Endometrium (tissue), 2 donors: ENCODE results near the gene ABHD16A.
A peak's percentile ranks its signal among the peaks of the same experiment; 100 is the strongest.

Experiments
- FAIRE-seq: peaks from 2 replicates; lab custom pipeline; 2012; peaks lifted over from hg19 to GRCh38; lab: Jason Lieb, UNC
- donor health status: control.
- donor health status: control.

ABHD16A gene

GRCh38 chr6:31689249-31690110 is 13.6 kb downstream of the ABHD16A start:
- FAIRE-seq, result no peak

- no peak for FAIRE-seq
These were observed 15.0 kb downstream of the ABHD16A start for GRCh38 chr6:31687860-31688693.

- no peak for FAIRE-seq
These were observed 15.8 kb downstream of the ABHD16A start for GRCh38 chr6:31687321-31687720.

GRCh38 chr6:31686483-31686882 is 16.6 kb downstream of the ABHD16A start:
- FAIRE-seq, result no peak

GRCh38 chr6:31683591-31683990 is 19.5 kb downstream of the ABHD16A start:
- FAIRE-seq, result no peak

- FAIRE-seq, result no peak
These were observed 21.9 kb downstream of the ABHD16A start for GRCh38 chr6:31681135-31681671.

DNA sequence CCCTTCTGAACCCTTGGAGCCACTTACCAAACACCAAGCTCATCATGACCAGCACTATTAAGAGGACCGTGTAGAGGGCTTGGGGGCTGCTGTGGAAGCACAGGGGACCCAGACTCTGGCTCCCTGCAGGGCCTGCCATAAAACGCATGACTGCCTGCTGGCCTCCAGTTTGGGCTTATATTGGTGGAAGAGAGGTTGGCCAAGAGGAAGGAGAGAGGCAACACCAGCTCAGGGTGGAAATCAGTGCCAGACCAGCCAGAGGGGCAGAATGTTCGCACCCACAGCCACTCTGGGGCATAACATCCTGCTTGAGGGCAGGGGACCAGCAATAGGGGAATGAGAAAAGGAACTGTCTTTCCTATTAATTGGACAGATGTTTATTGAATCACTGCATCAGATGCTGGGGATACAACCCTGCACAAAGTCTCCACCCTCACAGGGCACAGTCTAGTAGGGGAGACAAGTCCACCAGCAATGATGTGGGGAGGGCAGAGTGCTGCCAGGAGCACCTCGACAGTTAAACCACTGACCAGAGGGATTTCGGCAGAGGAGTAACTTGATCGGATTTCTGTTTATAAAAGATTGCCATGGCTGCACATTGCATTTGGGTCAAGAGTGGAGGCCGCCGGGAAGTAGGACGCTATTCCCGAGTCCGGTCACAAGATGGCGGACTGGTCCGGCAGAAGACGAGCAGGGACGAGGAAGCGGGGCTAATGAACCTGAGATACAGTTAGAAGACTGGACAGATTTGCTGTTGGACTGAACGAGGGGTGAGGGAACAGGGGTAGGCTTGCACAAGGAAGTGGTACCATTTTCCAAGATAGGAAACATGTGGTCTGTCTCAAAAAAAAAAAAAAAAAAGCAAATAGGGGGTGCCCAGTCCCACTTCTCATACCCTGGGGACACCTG is 22.6 kb downstream of the ABHD16A start, which contains the start of gene LY6G5C:
Gene LY6G5C (minus strand): TSS at position 842 of the 909 bp plus-strand sequence. CDS start 694 bp downstream, at position 148.
- peak; percentile 35 for FAIRE-seq

GRCh38 chr6:31677955-31678354 is 25.2 kb downstream of the ABHD16A start:
- no peak for FAIRE-seq

GRCh38 chr6:31676904-31677303 is 26.2 kb downstream of the ABHD16A start:
- no peak for FAIRE-seq

DNA sequence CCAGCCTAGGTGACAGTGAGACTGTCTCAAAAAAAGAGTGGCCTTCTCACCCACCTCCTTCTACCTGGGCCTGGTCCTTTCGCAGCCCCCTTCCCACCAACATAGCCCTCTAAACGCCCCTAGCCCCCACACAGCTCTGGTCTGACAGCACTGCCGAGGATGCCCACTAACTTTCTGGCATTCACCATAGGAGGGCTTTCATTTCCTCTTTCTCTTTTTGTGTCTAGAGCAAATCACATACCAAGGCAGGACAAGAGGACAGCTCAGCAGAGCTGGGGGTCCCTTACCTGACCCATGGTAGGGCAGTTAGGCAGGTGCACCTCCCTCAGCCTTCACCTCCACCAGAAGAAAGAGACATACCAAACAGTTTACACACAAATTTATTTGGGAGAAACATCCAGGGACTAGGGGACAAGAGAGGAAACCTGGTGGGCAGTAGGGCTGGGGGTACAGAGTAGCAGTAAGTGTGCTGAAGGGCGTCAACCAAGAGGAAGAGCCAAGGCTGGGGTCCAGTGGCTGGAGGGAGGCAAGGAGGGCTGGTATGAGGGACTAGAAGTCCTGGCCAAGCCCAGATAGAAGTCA is 26.7 kb downstream of the ABHD16A start:
- FAIRE-seq, result no peak

DNA sequence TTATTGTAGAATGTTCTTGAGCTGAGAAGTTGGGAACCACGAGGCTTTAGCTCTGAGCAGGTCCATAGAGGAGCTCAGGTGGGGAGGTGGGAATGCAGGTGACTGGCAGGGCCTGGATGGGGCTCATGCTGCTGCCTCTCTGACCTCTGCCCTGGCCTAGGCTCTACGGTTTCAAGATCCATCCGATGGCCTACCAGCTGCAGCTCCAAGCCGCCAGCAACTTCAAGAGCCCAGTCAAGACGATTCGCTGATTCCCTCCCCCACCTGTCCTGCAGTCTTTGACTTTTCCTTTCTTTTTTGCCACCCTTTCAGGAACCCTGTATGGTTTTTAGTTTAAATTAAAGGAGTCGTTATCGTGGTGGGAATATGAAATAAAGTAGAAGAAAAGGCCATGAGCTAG is 33.4 kb downstream of the ABHD16A start, which contains the start of gene LY6G5B:
Gene LY6G5B (plus strand): TSS at position 301 of the 400 bp plus-strand sequence. CDS start 975 bp downstream, outside the sequence.
- FAIRE-seq, result no peak

DNA sequence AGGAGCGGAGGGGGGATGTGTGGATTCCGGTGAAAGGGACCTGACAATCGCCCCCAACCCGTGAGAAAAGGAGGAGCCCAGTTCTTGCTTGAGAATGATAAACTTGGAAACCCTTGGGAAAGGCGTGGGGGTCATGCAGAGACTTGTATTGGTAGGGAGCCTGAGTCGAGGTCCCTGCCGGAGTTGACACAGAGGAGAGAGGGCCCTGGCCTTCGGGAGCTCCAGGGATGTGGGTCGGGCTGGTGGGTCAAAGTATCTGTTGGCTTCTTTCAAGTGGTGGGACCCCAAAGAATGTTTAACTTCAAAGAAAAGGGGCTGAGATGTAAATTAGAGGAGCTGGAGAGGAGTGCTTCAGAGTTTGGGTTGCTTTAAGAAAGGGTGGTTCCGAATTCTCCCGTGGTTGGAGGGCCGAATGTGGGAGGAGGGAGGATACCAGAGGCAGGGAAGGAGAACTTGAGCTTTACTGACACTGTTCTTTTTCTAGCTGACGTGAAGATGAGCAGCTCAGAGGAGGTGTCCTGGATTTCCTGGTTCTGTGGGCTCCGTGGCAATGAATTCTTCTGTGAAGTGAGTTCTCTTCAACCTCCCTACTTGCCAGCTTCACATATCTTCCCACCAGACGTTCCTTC is 36.7 kb downstream of the ABHD16A start:
- no peak for FAIRE-seq

GRCh38 chr6:31665501-31666336 is 37.4 kb downstream of the ABHD16A start, which contains the start of gene CSNK2B:
Gene CSNK2B, plus strand, starts transcription at chr6:31666080. Its CDS starts 752 bp downstream, at chr6:31666832.
- FAIRE-seq, result no peak

- peak; percentile 70 for FAIRE-seq
These were observed 38.2 kb downstream of the ABHD16A start, which contains the start of gene GPANK1 for GRCh38 chr6:31664790-31665500. Gene GPANK1, minus strand, starts transcription at chr6:31664997. Its CDS starts 519 bp downstream, at chr6:31664478.

- FAIRE-seq, result no peak
These were observed 38.9 kb downstream of the ABHD16A start for GRCh38 chr6:31663961-31664789.

DNA sequence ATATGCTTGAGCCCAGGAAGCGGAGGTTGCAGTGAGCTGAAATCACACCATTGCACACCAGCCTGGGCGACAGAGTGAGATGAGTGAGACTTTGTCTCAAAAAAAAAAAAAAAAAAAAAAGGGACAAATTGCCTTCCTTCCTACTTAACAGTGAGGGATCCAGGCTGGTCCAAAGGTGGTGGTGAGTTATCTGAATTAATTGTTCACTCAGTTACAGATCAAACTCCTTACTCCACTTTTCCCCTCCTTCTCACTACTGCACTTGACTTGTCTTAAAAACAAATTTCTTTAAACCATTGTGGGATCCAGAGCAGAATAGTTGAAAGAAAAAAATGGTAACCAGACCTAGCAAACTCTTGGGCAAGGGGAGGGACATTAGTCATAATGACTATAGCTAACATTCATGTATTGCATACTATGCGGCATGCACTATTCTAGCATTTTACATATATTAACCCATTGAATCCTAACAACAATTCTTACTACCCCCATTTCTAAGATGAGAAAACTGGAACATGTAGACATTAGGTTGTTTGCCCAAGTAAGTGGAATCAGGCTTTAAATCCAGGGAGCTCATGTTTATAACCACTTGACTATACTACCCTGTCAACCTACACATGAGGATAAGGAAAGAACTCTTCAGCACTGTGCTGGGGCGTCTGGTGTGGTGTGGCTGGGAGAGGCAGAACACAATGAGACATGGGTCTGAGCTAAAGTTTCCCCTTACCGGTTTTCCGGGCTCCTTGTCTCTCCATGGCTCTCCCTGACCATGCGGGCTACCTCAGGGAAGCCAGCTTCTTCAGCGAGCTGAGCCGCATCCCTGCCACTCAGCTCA is 39.8 kb downstream of the ABHD16A start:
- FAIRE-seq, result no peak
